ENCODE results near the gene NEURL1.

- no peak for TF ChIP-seq POLR2A (IDR thresholded peaks at IDR 0.05; ENCODE audit: low read length)
- no peak for TF ChIP-seq GATA1 (IDR thresholded peaks at IDR 0.05; ENCODE audit: low read depth, low read length)
These were observed 48.1 kb downstream of the NEURL1 start for GRCh38 chr10:103541616-103542015.

Data from erythroblast (primary cell).